IMR-90 (cell line): ENCODE data around the gene B3GAT1. TPM values are rescaled to one million over a fixed set of nuclear protein-coding genes. Genes with fewer than 3 reads are reported as not detected.

ENCODE experiments used
- ATAC-seq: fragments of 200-7000 bp; cut with Tn5 transposase; 2 replicates; pipeline ENCODE4 v1.9.1; 2020; ENCODE audit warnings: low read depth, mild to moderate bottlenecking, moderate library complexity
- BruUV-seq: library from RNA; stranded (reverse); fragments of 400-500 nt; replicated peaks from 2 replicates; lab custom pipeline; 2021; lab: Mats Ljungman, UMichigan
- CTCF ChIA-PET: fragments of 300-600 bp; formaldehyde crosslinking; extraction: SDS; loops from one replicate; lab custom pipeline; 2021; ENCODE audit warnings: antibody characterized with exemption; lab: Yijun Ruan, JAX
- POLR2A ChIA-PET: fragments of 300-600 bp; sonication (Branson Sonifier 250); formaldehyde crosslinking; loops from one replicate; lab custom pipeline; 2022; ENCODE audit warnings: antibody characterized with exemption; ENCODE audit not compliant: unreplicated experiment; lab: Charles Lee
- DNase-seq: peaks from one replicate; pipeline ENCODE4 v3.0.0; 2013
- H2AFZ ChIP-seq: replicated peaks from 2 replicates; pipeline ENCODE3; 2013; ENCODE audit warnings: low read length, mild to moderate bottlenecking; ENCODE audit not compliant: poor library complexity
- H2AK5ac ChIP-seq: 2 replicates; pipeline ENCODE4 v1.6.1; 2013; ENCODE audit warnings: low read depth, low read length, inconsistent platforms
- H2AK9ac ChIP-seq: replicated peaks from 2 replicates; pipeline ENCODE3; 2013; ENCODE audit warnings: mild to moderate bottlenecking, low read depth, low read length, moderate library complexity; ENCODE audit not compliant: poor library complexity
- H2BK120ac ChIP-seq: 2 replicates; pipeline ENCODE4 v1.6.1; 2013; ENCODE audit warnings: low read depth, low read length, inconsistent platforms
- H2BK15ac ChIP-seq: 3 replicates; pipeline ENCODE4 v1.6.1; 2013; ENCODE audit warnings: low read depth, low read length, inconsistent platforms
- H2BK20ac ChIP-seq: 2 replicates; pipeline ENCODE4 v1.6.1; 2013; ENCODE audit warnings: low read depth, mild to moderate bottlenecking, inconsistent platforms, low read length, moderate library complexity
- H2BK5ac ChIP-seq: 2 replicates; pipeline ENCODE4 v1.6.1; 2013; ENCODE audit warnings: mild to moderate bottlenecking, low read depth, low read length, inconsistent platforms; ENCODE audit not compliant: poor library complexity, severe bottlenecking
- H3K14ac ChIP-seq: replicated peaks from 2 replicates; pipeline ENCODE4 v1.6.1; 2013; ENCODE audit warnings: low read depth, low read length, inconsistent platforms
- H3K18ac ChIP-seq: 2 replicates; pipeline ENCODE4 v1.6.1; 2013; ENCODE audit warnings: low read depth, low read length, control low read depth
- H3K23ac ChIP-seq: 2 replicates; pipeline ENCODE4 v1.6.1; 2013; ENCODE audit warnings: low read depth, low read length, inconsistent platforms
- H3K27ac ChIP-seq: 2 replicates; pipeline ENCODE4 v1.5.1; 2013; ENCODE audit warnings: mild to moderate bottlenecking, control low read depth, low read length; ENCODE audit not compliant: insufficient read depth
- H3K27me3 ChIP-seq: 2 replicates; pipeline ENCODE4 v1.6.1; 2013; ENCODE audit warnings: low read length; ENCODE audit not compliant: control insufficient read depth, insufficient read depth
- H3K36me3 ChIP-seq: 2 replicates; pipeline ENCODE4 v1.6.1; 2013; ENCODE audit warnings: low read length, mixed read lengths; ENCODE audit not compliant: control insufficient read depth, insufficient read depth
- H3K4ac ChIP-seq: 2 replicates; pipeline ENCODE4 v1.6.1; 2013; ENCODE audit warnings: low read depth, low read length, inconsistent platforms
- H3K4me1 ChIP-seq: 2 replicates; pipeline ENCODE4 v1.6.1; 2013; ENCODE audit warnings: low read length, mixed read lengths; ENCODE audit not compliant: control insufficient read depth, insufficient read depth
- H3K4me2 ChIP-seq: 2 replicates; pipeline ENCODE4 v1.6.1; 2013; ENCODE audit warnings: low read depth, mild to moderate bottlenecking, control low read depth, low read length, moderate library complexity
- H3K4me3 ChIP-seq: 2 replicates; pipeline ENCODE4 v1.5.1; 2013; ENCODE audit warnings: low read depth, mild to moderate bottlenecking, control low read depth, low read length, moderate library complexity; ENCODE audit not compliant: insufficient read depth
- H3K56ac ChIP-seq: 2 replicates; pipeline ENCODE4 v1.6.1; 2013; ENCODE audit warnings: low read length, inconsistent platforms; ENCODE audit not compliant: insufficient read depth; ENCODE audit errors: extremely low read depth
- H3K79me1 ChIP-seq, 2 experiments: 2 replicates each; pipeline ENCODE4 v1.6.1; 2013; ENCODE audit warnings: low read length in 2 of 2, inconsistent platforms in 1 of 2, low read depth in 1 of 2
- H3K9ac ChIP-seq: 2 replicates; pipeline ENCODE4 v1.6.1; 2013; ENCODE audit warnings: low read depth, low read length, control low read depth
- H3K9me1 ChIP-seq: 2 replicates; pipeline ENCODE4 v1.6.1; 2013; ENCODE audit warnings: low read length, inconsistent platforms; ENCODE audit not compliant: insufficient read depth
- H3K9me3 ChIP-seq: 2 replicates; pipeline ENCODE4 v1.6.1; 2013; ENCODE audit warnings: low read length; ENCODE audit not compliant: control insufficient read depth, insufficient read depth
- H4K20me1 ChIP-seq: 2 replicates; pipeline ENCODE4 v1.6.1; 2013; ENCODE audit warnings: low read length, inconsistent platforms; ENCODE audit not compliant: insufficient read depth
- H4K5ac ChIP-seq: 2 replicates; pipeline ENCODE4 v1.6.1; 2013; ENCODE audit warnings: mild to moderate bottlenecking, low read depth, low read length, control low read depth
- H4K8ac ChIP-seq, 2 experiments: 2 replicates each; pipeline ENCODE4 v1.6.1; 2013; ENCODE audit warnings: low read depth in 2 of 2, low read length in 2 of 2, control low read depth in 1 of 2, inconsistent platforms in 1 of 2
- H4K91ac ChIP-seq: 2 replicates; pipeline ENCODE4 v1.6.1; 2013; ENCODE audit warnings: low read depth, low read length, inconsistent platforms; ENCODE audit not compliant: insufficient read depth
- BHLHE40 ChIP-seq: fragments of 150-350 bp; IDR thresholded peaks from 2 replicates; pipeline ENCODE4 v1.6.1; 2016; ENCODE audit warnings: mild to moderate bottlenecking, low read depth, low read length
- CEBPB ChIP-seq: IDR thresholded peaks from 2 replicates; pipeline ENCODE4 v1.6.1; 2012; ENCODE audit warnings: low read depth, low read length, improper control_type of control experiment
- CHD1 ChIP-seq: IDR thresholded peaks from 2 replicates; pipeline ENCODE4 v1.6.1; 2012; ENCODE audit warnings: low read depth, low read length, improper control_type of control experiment
- FOS ChIP-seq: fragments of 150-350 bp; IDR thresholded peaks from 2 replicates; pipeline ENCODE4 v1.6.1; 2016; ENCODE audit warnings: low read depth, low read length
- MAFK ChIP-seq: IDR thresholded peaks from 2 replicates; pipeline ENCODE4 v1.6.1; 2012; ENCODE audit warnings: low read depth, low read length, improper control_type of control experiment
- MAZ ChIP-seq: IDR thresholded peaks from 2 replicates; pipeline ENCODE4 v1.6.1; 2012; ENCODE audit warnings: low read depth, mild to moderate bottlenecking, low read length, improper control_type of control experiment, moderate library complexity, borderline replicate concordance
- MXI1 ChIP-seq: IDR thresholded peaks from 2 replicates; pipeline ENCODE4 v1.6.1; 2012; ENCODE audit warnings: low read depth, mild to moderate bottlenecking, low read length, moderate library complexity, borderline replicate concordance
- NFE2L2 ChIP-seq: fragments of 150-350 bp; IDR thresholded peaks from 2 replicates; pipeline ENCODE4 v1.6.1; 2016; ENCODE audit warnings: low read depth, mild to moderate bottlenecking, low read length
- RAD21 ChIP-seq: IDR thresholded peaks from 2 replicates; pipeline ENCODE4 v1.6.1; 2012; ENCODE audit warnings: low read length, improper control_type of control experiment
- SMC3 ChIP-seq: fragments of 150-350 bp; IDR thresholded peaks from 2 replicates; pipeline ENCODE4 v1.6.1; 2016; ENCODE audit warnings: low read depth, mild to moderate bottlenecking, antibody characterized with exemption, low read length, moderate library complexity
- USF2 ChIP-seq: fragments of 150-350 bp; IDR thresholded peaks from 2 replicates; pipeline ENCODE4 v1.6.1; 2017; ENCODE audit warnings: mild to moderate bottlenecking, antibody characterized with exemption, low read length, low read depth
- WGBS, 2 experiments: methylation state at CpG; one replicate each; pipeline versions ENCODE4 v1.1.5 to v1.1.7; 2013; ENCODE audit warnings: missing lambda C conversion rate in 2 of 2; ENCODE audit not compliant: insufficient read length in 1 of 2; ENCODE audit errors: extremely low coverage in 2 of 2; 5-methylcytosine and 5-hydroxymethylcytosine counted together
- dilution Hi-C: fragments of 300-500 bp; cut with HindIII; formaldehyde crosslinking; loops from one replicate; pipeline ENCODE4 v1.14.3; 2018; ENCODE audit warnings: low sequenced_read_pairs; ENCODE audit not compliant: unreplicated experiment
- in situ Hi-C: fragments of 300-500 bp; cut with MboI; formaldehyde crosslinking; loops from 3 replicates; pipeline ENCODE4 v1.14.3; 2019; ENCODE audit warnings: low sequenced_read_pairs, inconsistent platforms, mixed read lengths
- intact Hi-C: fragments of 100-400 bp; cut with micrococcal nuclease; formaldehyde crosslinking; loops from 2 replicates; pipeline ENCODE4 v1.10.0; 2022
- polyA plus RNA-seq, 3 experiments: library from polyadenylated mRNA; depleted of rRNA; stranded (reverse); fragments of >200 nt; gene quantifications; 2 replicates each; pipeline ENCODE4 v1.2.3, GENCODE V29; 2012; ENCODE audit warnings: low replicate concordance in 1 of 3
- total RNA-seq: library from RNA; depleted of rRNA; stranded (reverse); fragments of >200 nt; gene quantifications from 2 replicates; pipeline ENCODE4 v1.2.3, GENCODE V29; 2012

Gene B3GAT1
- total and polyA plus RNA-seq, 2 of the 4 experiments (the other 2 are of a cell fraction): not detected

- BruUV-seq: no TSS peak
- no peaks in the 10 kb centered on the region; the same call in 1 of the 2 replicates for H3K27me3 ChIP-seq
- no peak overlapping the region for H3K56ac ChIP-seq
- ChIA-PET POLR2A (no interaction called here), CTCF (no interaction called here)
- H2BK120ac ChIP-seq: no peak overlapping the region
- no peak overlapping the region for H3K4me3 ChIP-seq
- no peak overlapping the region for H3K27ac ChIP-seq
- no peak overlapping the region for H3K23ac ChIP-seq
- dilution Hi-C loops (no loop called here), in situ Hi-C loops (no loop called here), intact Hi-C loops (no loop called here)
- no peak overlapping the region for H3K9ac ChIP-seq
- WGBS, 2 experiments: no CpG with 5 or more reads among the region's 8 CpGs
- H3K18ac ChIP-seq: no peak overlapping the region
- no peak overlapping the region for H2BK15ac ChIP-seq
- H4K8ac ChIP-seq: no peak overlapping the region
- H2BK5ac ChIP-seq: no peak overlapping the region
- no peak overlapping the region for H3K4me2 ChIP-seq
- H2AK9ac ChIP-seq: no peak overlapping the region
- no peak overlapping the region for H2BK20ac ChIP-seq
- ATAC-seq: no peak
- peaks cover 5% of the 10 kb centered on the region; the same call in 1 of the 2 replicates for H3K9me3 ChIP-seq
- H3K4me1 ChIP-seq: no peaks in the 10 kb centered on the region
- H3K14ac ChIP-seq: no peak overlapping the region
- no peak overlapping the region for H3K4ac ChIP-seq
- no peaks in the 10 kb centered on the region for H4K20me1 ChIP-seq
- no peak overlapping the region for H4K5ac ChIP-seq
- no peak overlapping the region for H2AFZ ChIP-seq
- H3K36me3 ChIP-seq: no peaks in the 10 kb centered on the region
- H4K91ac ChIP-seq: no peak overlapping the region
- H3K79me1 ChIP-seq: no peaks in the 10 kb centered on the region
- H3K9me1 ChIP-seq: no peaks in the 10 kb centered on the region
- no peak for TF ChIP-seq RAD21
- TF ChIP-seq MAZ: no peak
- no peak for TF ChIP-seq FOS
- TF ChIP-seq USF2: no peak
- TF ChIP-seq BHLHE40: no peak
- no peak for TF ChIP-seq CHD1
- TF ChIP-seq MAFK: no peak
- TF ChIP-seq CEBPB: no peak
- TF ChIP-seq MXI1: no peak
- no peak for TF ChIP-seq NFE2L2
- TF ChIP-seq SMC3: no peak
- H2AK5ac ChIP-seq: no peak overlapping the region
- no peak for DNase-seq
Measured at GRCh38 chr11:134405436-134405835, 6.6 kb downstream of the B3GAT1 start.
